H1 (cell line): Measurements from ENCODE around the gene GNB3. TPM values are rescaled to one million over a fixed set of nuclear protein-coding genes. Genes with fewer than 3 reads are reported as not detected.

Experiments used
- CTCF ChIA-PET: fragments of 300-600 bp; sonication (Branson Sonifier 250); formaldehyde crosslinking; loops from one replicate; lab custom pipeline; 2021; ENCODE audit not compliant: partially characterized antibody; lab: Charles Lee
- POLR2A ChIA-PET: fragments of 300-600 bp; sonication (Branson Sonifier 250); formaldehyde crosslinking; loops from one replicate; lab custom pipeline; 2021; ENCODE audit warnings: inconsistent platforms; ENCODE audit not compliant: partially characterized antibody; lab: Charles Lee
- DNase-seq, 2 experiments: peaks; one replicate each; pipeline versions ENCODE4 v3.0.0 to v3.0.0-alpha.2; 2010 to 2022; ENCODE audit warnings: low spot score in 2 of 2, low read depth in 1 of 2, mixed read lengths in 1 of 2
- FAIRE-seq: peaks from 2 replicates; lab custom pipeline; 2011; peaks lifted over from hg19 to GRCh38; lab: Jason Lieb, UNC
- H2AFZ ChIP-seq: 2 replicates; pipeline ENCODE4 v1.8.1; 2012; ENCODE audit warnings: low read length, inconsistent platforms
- H2AK5ac ChIP-seq: 2 replicates; pipeline ENCODE4 v1.6.1; 2013; ENCODE audit warnings: low read depth, low read length
- H2BK120ac ChIP-seq: replicated peaks from 2 replicates; pipeline ENCODE3; 2013; ENCODE audit warnings: low read depth, low read length, inconsistent platforms
- H2BK12ac ChIP-seq: 2 replicates; pipeline ENCODE4 v1.6.1; 2013; ENCODE audit warnings: low read depth, low read length
- H2BK15ac ChIP-seq: 2 replicates; pipeline ENCODE4 v1.6.1; 2013; ENCODE audit warnings: low read length
- H2BK20ac ChIP-seq: 2 replicates; pipeline ENCODE4 v1.6.1; 2013; ENCODE audit warnings: low read length
- H2BK5ac ChIP-seq: 2 replicates; pipeline ENCODE4 v1.6.1; 2013; ENCODE audit warnings: low read depth, low read length
- H3K14ac ChIP-seq: 2 replicates; pipeline ENCODE4 v1.6.1; 2013; ENCODE audit warnings: inconsistent platforms; ENCODE audit not compliant: insufficient read length
- H3K18ac ChIP-seq: 2 replicates; pipeline ENCODE4 v1.6.1; 2013; ENCODE audit warnings: low read length; ENCODE audit errors: extremely low read depth
- H3K23ac ChIP-seq: 2 replicates; pipeline ENCODE4 v1.6.1; 2013; ENCODE audit warnings: inconsistent platforms; ENCODE audit not compliant: insufficient read length
- H3K23me2 ChIP-seq: 2 replicates; pipeline ENCODE4 v1.6.1; 2013; ENCODE audit warnings: low read depth, low read length
- H3K27ac ChIP-seq: 2 replicates; pipeline ENCODE4 v1.6.1; 2011; ENCODE audit warnings: low read depth, low read length, inconsistent platforms
- H3K27me3 ChIP-seq, 4 experiments: replicated peaks in 1 of 4; 1 replicate in 1 of 4; 2 replicates in 3 of 4; pipeline versions ENCODE4 v1.6.1 to v1.8.1; 2011 to 2013; ENCODE audit warnings: low read length in 3 of 4, mild to moderate bottlenecking in 3 of 4, inconsistent platforms in 2 of 4, mixed read lengths in 2 of 4, moderate library complexity in 1 of 4; ENCODE audit not compliant: control insufficient read depth in 3 of 4, insufficient read depth in 3 of 4; ENCODE audit errors: extremely low read depth in 1 of 4
- H3K36me3 ChIP-seq, 4 experiments: 2 replicates each; pipeline versions ENCODE4 v1.6.1 to v1.8.1; 2011 to 2013; ENCODE audit warnings: mild to moderate bottlenecking in 4 of 4, low read length in 3 of 4, moderate library complexity in 2 of 4, control low read depth in 1 of 4, inconsistent platforms in 1 of 4; ENCODE audit not compliant: insufficient read depth in 4 of 4, control insufficient read depth in 2 of 4
- H3K4ac ChIP-seq: replicated peaks from 2 replicates; pipeline ENCODE3; 2013; ENCODE audit warnings: low read length, low read depth, mixed read lengths, inconsistent platforms; ENCODE audit not compliant: insufficient read length
- H3K4me1 ChIP-seq, 4 experiments: replicated peaks in 1 of 4; 1 replicate in 1 of 4; 2 replicates in 3 of 4; pipeline versions ENCODE4 v1.6.1 to v1.8.1; 2011 to 2013; ENCODE audit warnings: low read length in 3 of 4, inconsistent platforms in 2 of 4, mixed read lengths in 1 of 4; ENCODE audit not compliant: insufficient read depth in 4 of 4, control insufficient read depth in 3 of 4
- H3K4me2 ChIP-seq, 2 experiments: 2 replicates each; pipeline versions ENCODE4 v1.6.1 to v1.8.1; 2011 to 2013; ENCODE audit warnings: low read depth in 2 of 2, low read length in 2 of 2, control low read depth in 1 of 2, inconsistent platforms in 1 of 2, mild to moderate bottlenecking in 1 of 2; ENCODE audit not compliant: insufficient read depth in 1 of 2
- H3K4me3 ChIP-seq, 4 experiments: fragments of 200-600, 300-600 bp in 1 of 4; sonication (generic), shearing (Covaris generic), sonication (Bioruptor Twin) in 1 of 4; 2 replicates each; pipeline versions ENCODE4 v1.5.1 to v1.8.1; 2011 to 2016; ENCODE audit warnings: low read length in 4 of 4, low read depth in 3 of 4, control low read depth in 2 of 4, inconsistent platforms in 2 of 4, mild to moderate bottlenecking in 2 of 4, mixed read lengths in 1 of 4, moderate library complexity in 1 of 4; ENCODE audit not compliant: insufficient read depth in 2 of 4; ENCODE audit errors: extremely low read depth in 1 of 4
- H3K56ac ChIP-seq: replicated peaks from 2 replicates; pipeline ENCODE3; 2013; ENCODE audit warnings: low read depth, mild to moderate bottlenecking, mixed read lengths, low read length, inconsistent platforms; ENCODE audit not compliant: insufficient read length
- H3K79me1 ChIP-seq: 2 replicates; pipeline ENCODE4 v1.6.1; 2013; ENCODE audit warnings: low read depth, low read length, control low read depth
- H3K79me2 ChIP-seq, 2 experiments: 2 replicates each; pipeline versions ENCODE4 v1.6.1 to v1.8.1; 2012 to 2013; ENCODE audit warnings: low read length in 2 of 2, mild to moderate bottlenecking in 2 of 2, inconsistent platforms in 1 of 2; ENCODE audit not compliant: insufficient read depth in 2 of 2, control insufficient read depth in 1 of 2
- H3K9ac ChIP-seq, 4 experiments: replicated peaks in 1 of 4; 1 replicate in 1 of 4; 2 replicates in 3 of 4; pipeline versions ENCODE4 v1.6.1 to v1.8.1; 2011 to 2013; ENCODE audit warnings: low read depth in 3 of 4, low read length in 3 of 4, control low read depth in 2 of 4, mild to moderate bottlenecking in 2 of 4, moderate library complexity in 2 of 4, inconsistent platforms in 1 of 4; ENCODE audit errors: extremely low read depth in 1 of 4
- H3K9me3 ChIP-seq, 2 experiments: 2 replicates each; pipeline versions ENCODE4 v1.6.1 to v1.8.1; 2012 to 2013; ENCODE audit warnings: mild to moderate bottlenecking in 2 of 2, moderate library complexity in 2 of 2, control low read depth in 1 of 2, inconsistent platforms in 1 of 2, low read depth in 1 of 2, low read length in 1 of 2, mixed read lengths in 1 of 2; ENCODE audit not compliant: insufficient read depth in 2 of 2
- H4K20me1 ChIP-seq, 2 experiments: replicated peaks in 1 of 2; 2 replicates each; pipeline versions ENCODE3 to v1.8.1; 2011 to 2013; ENCODE audit warnings: inconsistent platforms in 2 of 2, low read length in 2 of 2, mild to moderate bottlenecking in 1 of 2; ENCODE audit not compliant: insufficient read depth in 2 of 2, control insufficient read depth in 1 of 2
- H4K5ac ChIP-seq: 2 replicates; pipeline ENCODE4 v1.6.1; 2013; ENCODE audit warnings: low read length, low read depth, mixed read lengths, inconsistent platforms; ENCODE audit not compliant: insufficient read length
- H4K8ac ChIP-seq: 2 replicates; pipeline ENCODE4 v1.8.0; 2013; ENCODE audit warnings: mild to moderate bottlenecking, moderate library complexity, low read length, inconsistent platforms; ENCODE audit not compliant: insufficient read depth; ENCODE audit errors: extremely low read depth
- H4K91ac ChIP-seq: replicated peaks from 2 replicates; pipeline ENCODE3; 2013; ENCODE audit warnings: low read length, mixed read lengths, inconsistent platforms; ENCODE audit not compliant: insufficient read length
- BACH1 ChIP-seq: IDR thresholded peaks from 2 replicates; pipeline ENCODE4 v1.6.1; 2012; ENCODE audit warnings: low read length, improper control_type of control experiment
- EP300 ChIP-seq, 2 experiments: IDR thresholded peaks; 1 replicate in 1 of 2; 2 replicates in 1 of 2; pipeline ENCODE4 v1.6.1; 2011 to 2012; ENCODE audit warnings: low read depth in 2 of 2, low read length in 2 of 2, mild to moderate bottlenecking in 2 of 2, borderline replicate concordance in 1 of 2, inconsistent platforms in 1 of 2, moderate library complexity in 1 of 2
- GABPA ChIP-seq: IDR thresholded peaks from 2 replicates; pipeline ENCODE4 v1.6.1; 2011; ENCODE audit warnings: mild to moderate bottlenecking, low read length, moderate library complexity, borderline replicate concordance; ENCODE audit not compliant: insufficient read depth
- GTF2F1 ChIP-seq: IDR thresholded peaks from 2 replicates; pipeline ENCODE4 v1.6.1; 2012; ENCODE audit warnings: low read depth, low read length, improper control_type of control experiment, borderline replicate concordance
- HDAC6 ChIP-seq: IDR thresholded peaks from one replicate; pipeline ENCODE4 v1.7.1; 2012; ENCODE audit warnings: low read depth, mild to moderate bottlenecking, inconsistent platforms, low read length, moderate library complexity
- JUN ChIP-seq: IDR thresholded peaks from 2 replicates; pipeline ENCODE4 v1.6.1; 2011; ENCODE audit warnings: low read depth, mild to moderate bottlenecking, improper control_type of control experiment, low read length
- MAFK ChIP-seq: IDR thresholded peaks from 2 replicates; pipeline ENCODE4 v1.6.1; 2012; ENCODE audit warnings: low read depth, mild to moderate bottlenecking, improper control_type of control experiment, low read length
- POLR2A ChIP-seq, 2 experiments: IDR thresholded peaks; 1 replicate in 1 of 2; 2 replicates in 1 of 2; pipeline ENCODE4 v1.6.1; 2011; ENCODE audit warnings: low read depth in 2 of 2, low read length in 2 of 2, mild to moderate bottlenecking in 2 of 2; ENCODE audit errors: control extremely low read depth in 1 of 2
- RBBP5 ChIP-seq: IDR thresholded peaks from 2 replicates; pipeline ENCODE4 v1.7.1; 2012; ENCODE audit warnings: low read depth, mild to moderate bottlenecking, inconsistent platforms, low read length, moderate library complexity, borderline replicate concordance
- SIX5 ChIP-seq: IDR thresholded peaks from 2 replicates; pipeline ENCODE4 v1.6.1; 2011; ENCODE audit warnings: mild to moderate bottlenecking, low read depth, low read length
- SP4 ChIP-seq: IDR thresholded peaks from 2 replicates; pipeline ENCODE4 v1.6.1; 2012; ENCODE audit warnings: low read length, inconsistent platforms
- SRF ChIP-seq: IDR thresholded peaks from 2 replicates; pipeline ENCODE4 v1.6.1; 2011; ENCODE audit warnings: mild to moderate bottlenecking, low read depth, low read length, moderate library complexity
- TEAD4 ChIP-seq: IDR thresholded peaks from 2 replicates; pipeline ENCODE4 v1.6.1; 2012; ENCODE audit warnings: low read depth, low read length, inconsistent platforms, mixed read lengths
- WGBS, 2 experiments: shearing (Covaris generic) in 1 of 2; methylation state at CpG; one replicate each; pipeline versions ENCODE4 v1.1.6 to v1.1.7; 2013 to 2015; ENCODE audit warnings: low lambda C conversion rate in 2 of 2, mixed read lengths in 2 of 2, inconsistent platforms in 1 of 2, low coverage in 1 of 2, missing lambda C conversion rate in 1 of 2; ENCODE audit not compliant: insufficient replicate concordance in 2 of 2, insufficient coverage in 1 of 2, insufficient read length in 1 of 2; ENCODE audit errors: extremely low coverage in 1 of 2, missing lambda C conversion rate in 1 of 2; 5-methylcytosine and 5-hydroxymethylcytosine counted together
- polyA plus RNA-seq, 7 experiments: library from polyadenylated mRNA; depleted of rRNA in 3 of 7; stranded (reverse) in 5 of 7; unstranded in 2 of 7; fragments of >200 nt in 5 of 7; fragments of 200-250 nt in 2 of 7; gene quantifications; 1 replicate in 5 of 7; 2 replicates in 1 of 7; 4 replicates in 1 of 7; pipeline versions ENCODE4 v1.2.1 to v1.2.3, GENCODE V29; 2011 to 2013; ENCODE audit warnings: missing spikeins in 2 of 7, mixed read lengths in 2 of 7
- total RNA-seq: library from RNA; stranded (reverse); fragmentation: NEBNext Ultra II Directional; extraction: Animal tissue kit (Norgen Biotek cat#: 25700); gene quantifications from 2 replicates; pipeline ENCODE4 v1.2.1, GENCODE V29; 2021

The GNB3 gene
- total and polyA plus RNA-seq, 2 of the 8 experiments (the other 6 are each of a cell fraction or from before 2014, with no cell fraction given), result 9.9 TPM

DNA sequence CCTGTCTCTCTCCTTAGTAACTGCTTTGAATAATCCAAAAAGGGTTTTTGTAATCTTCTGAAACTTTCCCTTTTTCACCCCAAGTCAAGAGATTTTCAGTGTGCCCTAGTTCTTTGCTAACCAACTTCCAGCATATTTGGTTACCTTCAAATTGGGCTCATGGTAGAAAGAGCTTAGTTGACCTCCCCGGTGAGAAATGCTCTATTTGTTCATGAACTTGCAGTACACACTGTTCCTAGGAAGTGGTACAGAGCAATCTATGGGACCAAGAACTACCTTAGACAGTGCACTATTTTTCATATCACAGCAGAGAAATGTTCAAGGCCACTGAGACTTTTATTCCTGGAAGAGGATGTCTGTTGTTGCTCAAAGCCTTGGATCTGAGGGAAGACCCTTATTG is 12.9 kb downstream of the GNB3 start:
- H3K23me2 ChIP-seq, result peaks cover 11% of the 10 kb centered on the region
- H3K14ac ChIP-seq, result no peak overlapping the region
- peaks cover 0 to 5% of the 10 kb centered on the region in 2 experiments for H4K20me1 ChIP-seq
- H3K9ac ChIP-seq, result 0 out of 7 replicates have a peak overlapping the region, but pooled peaks of 1 of the 4 experiments have one; percentile 61
- peak overlapping the region in 1 of 4 experiments; percentile 79; a peak in 2 of 8 replicates for H3K4me3 ChIP-seq
- ChIA-PET POLR2A (interaction anchor here (1.1 to 25.7 kb wide), 7 partner anchors 14 to 130 kb away, joined by 4 to 588 read pairs (median 22); partner anchors contain the start of genes C12orf57, COPS7A, GNB3 and GPR162), CTCF (interaction anchor here (0.6 to 19.8 kb wide), 10 partner anchors 9 to 273 kb away, joined by 3 to 292 read pairs (median 5); partner anchors contain the start of genes COPS7A, GNB3, MLF2 and P3H3)
- no peak overlapping the region for H2BK120ac ChIP-seq
- no peaks in the 10 kb centered on the region; the same call in 1 of the 2 replicates for H3K79me1 ChIP-seq
- H2AFZ ChIP-seq, result no peak overlapping the region
- H3K18ac ChIP-seq, result no peak overlapping the region
- H4K91ac ChIP-seq, result no peak overlapping the region
- no peak overlapping the region for H4K8ac ChIP-seq
- no peak overlapping the region for H3K4ac ChIP-seq
- no peak for DNase-seq
- no peak overlapping the region for H2AK5ac ChIP-seq
- no peak overlapping the region for H2BK5ac ChIP-seq
- H3K4me1 ChIP-seq, result peaks cover 0 to 14% (median 3%) of the 10 kb centered on the region in 4 experiments; a peak in 5 of 7 replicates
- no peaks in the 10 kb centered on the region for H3K9me3 ChIP-seq
- no peak overlapping the region for H3K27ac ChIP-seq
- H2BK12ac ChIP-seq, result no peak overlapping the region
- 100% methylated on average over 1 of the region's 1 CpG; no CpG with 5 or more reads in 1 of the 2 experiments for WGBS, 2 experiments
- peak overlapping the region; percentile 90 to 96; a peak in 1 of 4 replicates for H3K4me2 ChIP-seq
- H3K56ac ChIP-seq, result no peak overlapping the region
- no peak overlapping the region for H4K5ac ChIP-seq
- no peak overlapping the region for H2BK20ac ChIP-seq
- no peak overlapping the region for H3K23ac ChIP-seq
- H2BK15ac ChIP-seq, result no peak overlapping the region
- no peak for TF ChIP-seq TEAD4
- no peak for TF ChIP-seq BACH1
- no peak for TF ChIP-seq RBBP5
- TF ChIP-seq SP4, result no peak
- TF ChIP-seq SIX5, result no peak
- no peak for TF ChIP-seq MAFK
- TF ChIP-seq EP300 (IDR thresholded peaks at IDR 0.05; ENCODE audit: borderline replicate concordance in 1 of 2, low read depth in 2 of 2, low read length in 2 of 2), result no peak
- no peak for TF ChIP-seq HDAC6
- no peak for TF ChIP-seq SRF
- no peak for TF ChIP-seq GABPA
- TF ChIP-seq JUN, result no peak
- no peak for TF ChIP-seq POLR2A (IDR thresholded peaks at IDR 0.05; ENCODE audit: control extremely low read depth in 1 of 2, low read depth in 2 of 2, low read length in 2 of 2)
- no peak for TF ChIP-seq GTF2F1
- H3K36me3 ChIP-seq, result peaks cover 12 to 37% (median 35%) of the 10 kb centered on the region in 4 experiments; a peak in 7 of 8 replicates
- peaks cover 0 to 29% of the 10 kb centered on the region in 2 experiments; a peak in 2 of 4 replicates for H3K79me2 ChIP-seq
- no peaks in the 10 kb centered on the region for H3K27me3 ChIP-seq
- FAIRE-seq, result no peak
